NT2/D1 (cell line): ENCODE measurements around the gene ZBTB40.
A peak's percentile ranks its signal among the peaks of the same experiment; 100 is the strongest.

Source experiments
- DNase-seq: peaks from one replicate; pipeline ENCODE4 v3.0.0-alpha.2; 2011; ENCODE audit warnings: low read depth, low spot score
- H3K27me3 ChIP-seq: 2 replicates; pipeline ENCODE4 v1.6.0; 2011; ENCODE audit warnings: mild to moderate bottlenecking; ENCODE audit not compliant: insufficient read length, insufficient read depth
- H3K36me3 ChIP-seq: 2 replicates; pipeline ENCODE4 v1.6.1; 2011; ENCODE audit warnings: mild to moderate bottlenecking, low read length, mixed read lengths; ENCODE audit not compliant: insufficient read depth, insufficient read length
- H3K4me1 ChIP-seq: 2 replicates; pipeline ENCODE4 v1.5.1; 2011; ENCODE audit not compliant: insufficient read depth, insufficient read length
- H3K4me3 ChIP-seq: 2 replicates; pipeline ENCODE4 v1.5.1; 2011; ENCODE audit warnings: low read depth; ENCODE audit not compliant: insufficient read length
- H3K9ac ChIP-seq: 2 replicates; pipeline ENCODE4 v1.6.0; 2011; ENCODE audit warnings: low read depth; ENCODE audit not compliant: insufficient read length
- H3K9me3 ChIP-seq: 2 replicates; pipeline ENCODE4 v1.5.1; 2011; ENCODE audit warnings: mild to moderate bottlenecking, low read length; ENCODE audit not compliant: insufficient read depth
- SUZ12 ChIP-seq: IDR thresholded peaks from 2 replicates; pipeline ENCODE4 v1.6.1; 2011; ENCODE audit not compliant: insufficient read length, insufficient read depth; ENCODE audit errors: extremely low read depth
- YY1 ChIP-seq: IDR thresholded peaks from 2 replicates; pipeline ENCODE4 v1.6.1; 2011; ENCODE audit not compliant: insufficient read length, insufficient read depth
- ZNF274 ChIP-seq: IDR thresholded peaks from 2 replicates; pipeline ENCODE4 v1.6.1; 2011; ENCODE audit warnings: mild to moderate bottlenecking, low read depth, low read length

The ZBTB40 gene

DNA sequence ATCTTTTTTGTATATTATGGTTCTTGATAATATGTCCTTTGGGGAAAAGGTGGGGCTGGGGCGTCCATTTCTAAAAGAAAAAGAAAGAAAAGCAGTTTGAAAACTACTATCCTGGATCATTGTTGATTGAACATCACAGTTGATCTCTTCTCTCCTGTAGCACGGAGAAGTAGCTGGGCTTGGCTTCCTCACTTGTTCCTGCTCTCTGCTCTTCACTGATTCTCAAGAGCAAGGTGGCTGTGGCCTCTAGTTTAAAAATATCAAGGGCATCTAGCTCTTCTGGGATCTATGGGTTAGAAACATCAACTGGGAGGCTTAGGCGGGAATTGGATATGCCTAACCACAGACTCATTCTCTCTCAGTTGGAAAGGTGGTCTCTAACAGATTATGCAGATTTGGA, 73.6 kb downstream of the ZBTB40 start:
- Histone ChIP-seq H3K4me1 (no peaks in the 10 kb centered on the region), H3K4me3 (no peak overlapping the region), H3K9me3 (no peaks in the 10 kb centered on the region), H3K36me3 (peaks cover 83% of the 10 kb centered on the region), H3K27me3 (no peaks in the 10 kb centered on the region), H3K9ac (no peak overlapping the region)
- no peak for DNase-seq
- TF ChIP-seq ZNF274, result no peak
- TF ChIP-seq YY1, result no peak
- no peak for TF ChIP-seq SUZ12

DNA sequence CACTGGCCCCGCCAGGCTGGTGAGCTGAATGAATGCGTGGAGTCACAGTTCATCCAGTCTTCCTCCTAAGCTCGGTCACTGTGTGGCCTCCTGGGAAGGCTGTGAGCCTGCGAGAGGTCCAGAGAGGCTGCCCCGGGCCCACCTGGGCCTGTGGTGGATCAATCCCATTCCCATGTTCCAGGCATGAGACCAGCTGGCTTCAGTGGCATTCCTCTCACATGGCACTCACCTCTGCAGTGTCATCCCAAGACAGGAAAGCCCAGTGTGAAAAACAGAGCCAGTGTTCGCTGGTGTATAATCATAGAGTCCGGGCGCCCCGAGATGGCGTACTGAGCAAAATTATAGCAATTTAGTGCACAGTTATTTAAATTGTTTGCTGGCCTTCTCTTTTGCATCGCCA, 74.0 kb downstream of the ZBTB40 start:
- Histone ChIP-seq H3K4me3 (no peak overlapping the region), H3K27me3 (no peaks in the 10 kb centered on the region), H3K9me3 (no peaks in the 10 kb centered on the region), H3K4me1 (no peaks in the 10 kb centered on the region), H3K36me3 (peaks cover 80% of the 10 kb centered on the region), H3K9ac (no peak overlapping the region)
- no peak for DNase-seq
- no peak for TF ChIP-seq ZNF274
- TF ChIP-seq SUZ12, result no peak
- no peak for TF ChIP-seq YY1

DNA sequence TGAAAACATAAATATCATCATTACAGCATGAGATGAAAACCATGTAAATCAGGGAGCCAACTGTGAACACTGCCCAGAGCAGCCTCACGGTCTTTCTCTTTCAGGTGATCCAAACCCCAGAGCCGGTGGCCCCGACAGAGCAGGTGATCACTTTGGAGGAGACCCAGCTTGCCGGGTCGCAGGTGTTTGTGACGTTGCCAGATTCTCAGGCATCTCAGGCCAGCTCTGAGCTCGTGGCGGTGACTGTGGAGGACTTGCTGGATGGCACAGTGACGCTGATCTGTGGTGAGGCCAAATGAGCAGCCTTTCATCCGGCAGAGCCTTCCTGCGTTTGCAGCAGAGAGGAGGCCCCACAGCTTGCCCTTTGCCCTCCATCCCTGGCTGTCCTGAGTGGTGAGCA, 74.4 kb downstream of the ZBTB40 start:
- H3K9me3 ChIP-seq, result no peaks in the 10 kb centered on the region
- no peaks in the 10 kb centered on the region for H3K27me3 ChIP-seq
- H3K4me1 ChIP-seq, result no peaks in the 10 kb centered on the region
- no peak overlapping the region for H3K4me3 ChIP-seq
- no peak overlapping the region for H3K9ac ChIP-seq
- TF ChIP-seq ZNF274, result no peak
- TF ChIP-seq SUZ12, result no peak
- TF ChIP-seq YY1, result no peak
- no peak for DNase-seq
- H3K36me3 ChIP-seq, result peaks cover 76% of the 10 kb centered on the region

DNA sequence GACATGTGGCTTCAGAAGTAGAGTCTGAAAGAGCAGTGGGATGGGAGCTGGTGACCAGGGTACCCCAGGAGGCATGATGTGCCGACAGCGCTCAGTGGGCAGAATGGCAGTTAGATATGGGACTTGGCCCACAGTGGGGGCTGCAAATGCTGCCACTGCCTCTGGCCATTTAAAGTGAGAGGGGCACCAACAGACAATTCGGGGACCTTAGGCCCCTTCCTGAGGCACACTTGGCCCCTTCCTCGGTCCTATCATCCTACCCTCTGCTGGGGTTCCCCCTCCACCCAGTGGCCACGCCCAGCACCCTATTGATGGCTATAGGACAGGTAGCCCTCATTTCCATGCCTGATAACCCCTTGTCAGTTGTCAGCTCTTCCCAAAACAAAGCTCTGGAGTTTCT, 75.0 kb downstream of the ZBTB40 start:
- DNase-seq, result no peak
- Histone ChIP-seq H3K36me3 (peaks cover 74% of the 10 kb centered on the region), H3K9me3 (no peaks in the 10 kb centered on the region), H3K9ac (no peak overlapping the region), H3K27me3 (no peaks in the 10 kb centered on the region), H3K4me3 (no peak overlapping the region), H3K4me1 (no peaks in the 10 kb centered on the region)
- TF ChIP-seq SUZ12 (no peak), YY1 (no peak)

DNA sequence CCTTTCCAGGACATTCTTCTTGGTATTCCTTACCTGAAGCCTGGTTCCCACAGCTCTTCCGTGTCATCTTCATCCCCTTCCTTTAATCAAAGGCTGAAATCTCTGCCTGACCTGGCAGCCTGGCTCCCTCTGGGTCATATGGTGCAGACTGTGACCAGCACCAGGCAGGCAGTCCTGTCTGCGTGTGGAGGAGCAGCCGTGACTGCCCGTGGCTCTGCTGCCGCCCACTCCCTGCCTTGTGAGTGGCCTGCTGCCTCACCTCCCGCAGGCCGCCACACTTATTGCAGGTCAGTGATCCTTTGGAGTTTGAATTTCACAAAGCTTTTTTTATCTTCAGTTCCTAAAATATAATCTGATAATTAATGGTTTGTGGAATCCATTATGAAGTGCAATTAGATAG, 75.5 kb downstream of the ZBTB40 start:
- TF ChIP-seq ZNF274 (no peak), SUZ12 (no peak), YY1 (no peak)
- H3K36me3 ChIP-seq, result peaks cover 70% of the 10 kb centered on the region
- no peak overlapping the region for H3K4me3 ChIP-seq
- no peak for DNase-seq
- no peaks in the 10 kb centered on the region for H3K27me3 ChIP-seq
- no peak overlapping the region for H3K9ac ChIP-seq
- H3K4me1 ChIP-seq, result no peaks in the 10 kb centered on the region
- H3K9me3 ChIP-seq, result no peaks in the 10 kb centered on the region

DNA sequence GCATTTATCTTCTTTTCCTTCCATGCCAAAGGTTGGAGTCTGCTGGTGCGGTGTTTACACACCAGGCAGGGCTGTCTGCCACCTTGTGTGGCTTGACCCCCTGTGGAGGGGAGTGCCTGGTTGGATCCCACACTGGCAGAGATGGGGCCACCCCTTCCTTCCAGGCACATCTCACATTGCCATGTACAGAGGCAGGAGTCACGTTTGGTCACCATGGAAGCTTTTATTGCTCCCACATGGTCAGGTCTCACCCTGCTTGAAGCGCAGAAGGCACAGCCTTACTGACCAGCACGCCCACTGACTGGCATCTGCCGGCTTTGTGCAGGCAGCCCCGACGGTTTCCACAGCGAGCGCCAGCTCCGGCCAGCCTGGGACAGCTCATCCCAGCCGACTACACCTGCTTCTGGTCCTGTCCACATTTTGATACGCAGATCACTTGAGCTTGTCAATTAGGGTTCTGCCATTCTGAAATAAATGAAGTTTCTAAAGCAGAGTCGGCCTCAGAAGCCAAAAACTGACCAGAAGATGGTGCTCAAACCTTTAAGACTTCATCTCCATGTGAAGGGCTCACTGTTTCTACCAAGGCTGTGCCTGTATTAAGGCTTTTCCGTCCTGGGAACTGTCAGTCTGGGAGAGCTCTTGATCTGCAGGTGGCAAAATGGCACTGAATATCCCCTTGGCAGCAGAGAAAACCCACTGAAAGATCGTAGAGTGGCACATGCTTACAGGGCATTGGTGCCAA, 76.1 kb downstream of the ZBTB40 start:
- H3K9me3 ChIP-seq, result no peaks in the 10 kb centered on the region
- TF ChIP-seq YY1 (no peak), ZNF274 (no peak), SUZ12 (no peak)
- H3K27me3 ChIP-seq, result no peaks in the 10 kb centered on the region
- peaks cover 66% of the 10 kb centered on the region for H3K36me3 ChIP-seq
- H3K4me3 ChIP-seq, result no peak overlapping the region
- H3K4me1 ChIP-seq, result no peaks in the 10 kb centered on the region
- peak; percentile 3 for DNase-seq
- no peak overlapping the region for H3K9ac ChIP-seq

DNA sequence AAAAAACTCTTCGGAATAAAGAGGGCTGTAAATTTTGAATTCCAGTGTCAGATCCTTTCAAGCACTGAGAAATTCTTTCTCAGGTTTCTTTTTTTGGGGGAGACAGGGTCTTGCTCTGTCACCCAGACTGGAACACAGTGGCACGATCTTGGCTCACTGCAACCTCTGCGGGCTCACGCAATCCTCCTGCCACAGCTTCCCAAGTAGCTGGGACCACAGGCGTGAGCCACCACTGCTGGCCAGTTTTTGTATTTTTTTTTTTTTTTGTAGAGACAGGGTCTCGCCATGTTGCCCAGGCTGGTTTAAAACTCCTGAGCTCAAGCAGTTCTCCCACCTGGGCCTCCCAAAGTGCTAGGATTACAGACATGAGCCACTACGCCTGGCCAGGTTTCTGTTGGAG, 76.8 kb downstream of the ZBTB40 start:
- H3K27me3 ChIP-seq, result no peaks in the 10 kb centered on the region
- no peaks in the 10 kb centered on the region for H3K4me1 ChIP-seq
- TF ChIP-seq SUZ12 (no peak), ZNF274 (no peak), YY1 (no peak)
- H3K9me3 ChIP-seq, result no peaks in the 10 kb centered on the region
- no peak overlapping the region for H3K9ac ChIP-seq
- DNase-seq, result no peak
- no peak overlapping the region for H3K4me3 ChIP-seq
- peaks cover 63% of the 10 kb centered on the region for H3K36me3 ChIP-seq
